ENCODE data around the gene ENTPD8.
"Not testable (repeated sequence)": the region's sequence is repeated elsewhere in the genome, so short reads cannot be mapped to it uniquely, and the experiment has no call there.

ENTPD8 gene

GRCh38 chr9:137416006-137416562 lies 25.1 kb downstream of the ENTPD8 start:
- no peak for DNase-seq (ENCODE audit: low read depth in 2 of 3, low spot score in 2 of 3)

GRCh38 chr9:137415451-137415850 lies 25.7 kb downstream of the ENTPD8 start:
- DNase-seq (ENCODE audit: low read depth in 2 of 3, low spot score in 2 of 3), result no peak

GRCh38 chr9:137412431-137412830 lies 28.7 kb downstream of the ENTPD8 start:
- DNase-seq (ENCODE audit: low read depth in 2 of 3, low spot score in 2 of 3), result no peak

- peak in 1 of 3 experiments; percentile 49 for DNase-seq (ENCODE audit: low read depth in 2 of 3, low spot score in 2 of 3)
Measured at GRCh38 chr9:137411645-137412380, 29.3 kb downstream of the ENTPD8 start.

- no peak for DNase-seq (ENCODE audit: low read depth in 2 of 3, low spot score in 2 of 3)
Measured at GRCh38 chr9:137411260-137411644, 29.9 kb downstream of the ENTPD8 start.

- no peak for DNase-seq (ENCODE audit: low read depth in 2 of 3, low spot score in 2 of 3)
Measured at GRCh38 chr9:137410891-137411249, 30.3 kb downstream of the ENTPD8 start.

- DNase-seq (ENCODE audit: low read depth in 2 of 3, low spot score in 2 of 3), result not testable (repeated sequence)
Measured at GRCh38 chr9:137410236-137410890, 30.8 kb downstream of the ENTPD8 start.

GRCh38 chr9:137409515-137409914 lies 31.6 kb downstream of the ENTPD8 start:
- no peak for DNase-seq (ENCODE audit: low read depth in 2 of 3, low spot score in 2 of 3)

- DNase-seq (ENCODE audit: low read depth in 2 of 3, low spot score in 2 of 3), result no peak
Measured at GRCh38 chr9:137408651-137409405, 32.3 kb downstream of the ENTPD8 start.

- DNase-seq (ENCODE audit: low read depth in 2 of 3, low spot score in 2 of 3), result no peak
Measured at GRCh38 chr9:137407590-137408300, 33.4 kb downstream of the ENTPD8 start.

GRCh38 chr9:137406876-137407589 lies 34.1 kb downstream of the ENTPD8 start:
- DNase-seq (ENCODE audit: low read depth in 2 of 3, low spot score in 2 of 3), result peak; percentile 30 to 48 (median 45)

- no peak for DNase-seq (ENCODE audit: low read depth in 2 of 3, low spot score in 2 of 3)
Measured at GRCh38 chr9:137406085-137406760, 34.9 kb downstream of the ENTPD8 start.

- DNase-seq (ENCODE audit: low read depth in 2 of 3, low spot score in 2 of 3), result no peak
Measured at GRCh38 chr9:137405677-137406081, 35.5 kb downstream of the ENTPD8 start.

- DNase-seq (ENCODE audit: low read depth in 2 of 3, low spot score in 2 of 3), result no peak
Measured at GRCh38 chr9:137404961-137405567, 36.1 kb downstream of the ENTPD8 start.

- DNase-seq (ENCODE audit: low read depth in 2 of 3, low spot score in 2 of 3), result no peak
Measured at GRCh38 chr9:137403269-137403668, 37.9 kb downstream of the ENTPD8 start.

GRCh38 chr9:137402746-137403145 lies 38.4 kb downstream of the ENTPD8 start:
- DNase-seq (ENCODE audit: low read depth in 2 of 3, low spot score in 2 of 3), result no peak

- DNase-seq (ENCODE audit: low read depth in 2 of 3, low spot score in 2 of 3), result no peak
Measured at GRCh38 chr9:137398561-137399468, 42.3 kb downstream of the ENTPD8 start.

GRCh38 chr9:137397675-137398423 lies 43.3 kb downstream of the ENTPD8 start:
- DNase-seq (ENCODE audit: low read depth in 2 of 3, low spot score in 2 of 3), result peak in 1 of 3 experiments; percentile 20

All from activated CD8-positive, alpha-beta memory T cell treated with anti-CD3 and anti-CD28 coated beads for 48 hours (primary cell).